Measurements from ENCODE around the gene PBX4.

DNA sequence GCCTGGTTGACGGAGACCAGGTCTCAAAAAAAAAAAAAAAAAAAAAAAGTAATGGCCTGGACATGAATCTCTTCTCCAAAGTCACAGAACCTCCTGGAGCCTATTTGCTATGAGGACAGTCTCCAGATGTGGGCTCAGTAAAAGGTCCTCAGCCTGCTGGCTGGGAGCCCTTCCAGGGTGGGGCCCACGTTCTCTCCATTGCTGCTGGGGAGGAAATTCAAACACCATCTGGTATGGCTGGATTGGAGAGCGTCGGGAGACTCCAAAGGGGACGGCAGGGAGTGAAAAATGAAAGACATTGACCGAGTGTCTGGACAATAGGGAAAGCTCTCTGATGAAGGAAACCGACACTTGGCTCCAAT lies 1.3 kb upstream of the PBX4 start:
- TF ChIP-seq TAF1 (IDR thresholded peaks at IDR 0.05; ENCODE audit: low read depth, low read length): no peak
- TF ChIP-seq GTF2F1 (IDR thresholded peaks at IDR 0.05; ENCODE audit: borderline replicate concordance, low read depth, low read length): no peak
- no peak for TF ChIP-seq MAX (IDR thresholded peaks at IDR 0.05)
- TF ChIP-seq, protein P1, sequence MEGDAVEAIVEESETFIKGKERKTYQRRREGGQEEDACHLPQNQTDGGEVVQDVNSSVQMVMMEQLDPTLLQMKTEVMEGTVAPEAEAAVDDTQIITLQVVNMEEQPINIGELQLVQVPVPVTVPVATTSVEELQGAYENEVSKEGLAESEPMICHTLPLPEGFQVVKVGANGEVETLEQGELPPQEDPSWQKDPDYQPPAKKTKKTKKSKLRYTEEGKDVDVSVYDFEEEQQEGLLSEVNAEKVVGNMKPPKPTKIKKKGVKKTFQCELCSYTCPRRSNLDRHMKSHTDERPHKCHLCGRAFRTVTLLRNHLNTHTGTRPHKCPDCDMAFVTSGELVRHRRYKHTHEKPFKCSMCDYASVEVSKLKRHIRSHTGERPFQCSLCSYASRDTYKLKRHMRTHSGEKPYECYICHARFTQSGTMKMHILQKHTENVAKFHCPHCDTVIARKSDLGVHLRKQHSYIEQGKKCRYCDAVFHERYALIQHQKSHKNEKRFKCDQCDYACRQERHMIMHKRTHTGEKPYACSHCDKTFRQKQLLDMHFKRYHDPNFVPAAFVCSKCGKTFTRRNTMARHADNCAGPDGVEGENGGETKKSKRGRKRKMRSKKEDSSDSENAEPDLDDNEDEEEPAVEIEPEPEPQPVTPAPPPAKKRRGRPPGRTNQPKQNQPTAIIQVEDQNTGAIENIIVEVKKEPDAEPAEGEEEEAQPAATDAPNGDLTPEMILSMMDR (IDR thresholded peaks at IDR 0.05; ENCODE audit: control extremely low read depth in 1 of 3, insufficient read depth in 1 of 3, low read depth in 1 of 3, low read length in 3 of 3): no peak
- TF ChIP-seq EP300 (IDR thresholded peaks at IDR 0.05; ENCODE audit: borderline replicate concordance in 1 of 2, low read depth in 2 of 2, low read length in 2 of 2): no peak
- TF ChIP-seq EZH2 (IDR thresholded peaks at IDR 0.05; ENCODE audit: low read depth, low read length, severe bottlenecking): no peak
- TF ChIP-seq CBX5 (IDR thresholded peaks at IDR 0.05; ENCODE audit: low read depth, low read length): no peak
- TF ChIP-seq POLR2AphosphoS5 (IDR thresholded peaks at IDR 0.05; ENCODE audit: low read depth, low read length): no peak
- no peak for TF ChIP-seq SIX5 (IDR thresholded peaks at IDR 0.05; ENCODE audit: low read depth, low read length)
- no peak for TF ChIP-seq POLR2A (IDR thresholded peaks at IDR 0.05; ENCODE audit: control extremely low read depth in 1 of 2, low read depth in 2 of 2, low read length in 2 of 2)
